HG02763 (cell line): ENCODE data around the gene ROMO1.
"Not testable (repeated sequence)": the region's sequence is repeated elsewhere in the genome, so short reads cannot be mapped to it uniquely, and the experiment has no call there.

Experiments used
- ATAC-seq: cut with Tn5 transposase; IDR thresholded peaks from one replicate; pipeline ENCODE4 v1.9.1; 2021; ENCODE audit warnings: mild to moderate bottlenecking, moderate library complexity; ENCODE audit not compliant: unreplicated experiment

The ROMO1 gene

DNA sequence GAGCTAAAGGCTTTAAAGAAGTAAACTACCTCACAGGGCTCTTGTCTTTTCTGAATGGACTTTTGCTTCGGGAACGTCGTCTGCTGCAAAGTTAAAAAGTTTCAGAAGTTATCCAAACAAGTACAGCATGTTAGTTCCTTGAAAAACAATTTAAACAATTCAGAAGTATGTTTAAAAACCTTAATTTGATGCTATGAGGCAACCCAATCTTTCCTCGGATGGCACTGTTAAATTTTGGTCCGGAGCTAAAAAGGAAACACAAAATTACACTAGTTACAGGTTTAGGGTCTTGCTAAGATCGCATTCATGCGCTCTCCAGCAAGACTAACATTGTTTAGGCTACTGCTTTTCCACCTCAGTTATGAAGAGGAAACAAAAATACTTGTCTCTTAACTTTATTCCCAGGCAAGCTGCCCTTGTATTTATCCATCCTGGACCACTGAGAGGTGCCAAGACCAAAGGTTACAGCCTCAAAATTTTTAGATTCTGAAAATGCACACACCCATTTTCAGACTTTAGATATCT, 30.1 kb downstream of the ROMO1 start:
- ATAC-seq: no peak

GRCh38 chr20:35729836-35730582, 30.8 kb downstream of the ROMO1 start:
- ATAC-seq: no peak

DNA sequence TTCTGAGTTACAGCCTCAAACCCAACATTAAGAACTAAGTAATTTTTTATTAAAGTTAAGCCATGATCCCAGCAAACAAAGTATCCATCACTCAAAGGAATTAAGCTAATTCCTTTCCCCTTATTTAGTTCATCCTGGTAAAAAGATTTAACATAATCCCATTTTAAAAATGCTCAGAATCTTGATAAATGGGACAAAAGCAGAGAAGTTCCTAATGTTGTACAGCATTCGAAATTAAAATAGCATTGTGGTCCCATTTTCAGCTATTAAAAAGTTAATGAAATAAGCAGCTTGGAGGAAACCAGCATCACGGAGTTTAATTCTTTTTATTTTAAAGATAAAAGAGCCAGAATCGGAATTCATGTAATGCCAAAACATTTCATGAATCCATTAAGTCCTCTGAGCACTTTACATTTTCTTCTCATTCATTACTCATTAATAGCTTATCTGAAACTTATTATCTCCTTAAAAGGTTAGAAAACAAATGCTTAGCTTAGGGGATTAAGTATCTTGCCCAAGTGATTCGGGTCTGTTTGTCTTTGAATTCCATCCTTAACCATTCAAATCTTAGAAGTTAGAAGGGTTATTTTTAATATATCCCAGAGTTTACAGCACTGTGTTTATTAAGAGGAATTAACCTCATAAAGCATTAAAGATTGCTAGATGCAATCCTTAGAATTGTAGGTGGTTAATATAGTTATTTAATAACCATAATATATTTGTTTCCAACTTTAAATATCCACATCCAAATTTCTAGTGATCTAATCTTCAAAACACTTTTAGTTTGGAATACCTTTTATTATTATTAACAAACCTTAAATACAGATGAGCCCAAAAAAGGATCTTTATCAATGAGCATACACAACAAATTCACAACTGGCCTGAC, 31.6 kb downstream of the ROMO1 start:
- ATAC-seq: no peak

DNA sequence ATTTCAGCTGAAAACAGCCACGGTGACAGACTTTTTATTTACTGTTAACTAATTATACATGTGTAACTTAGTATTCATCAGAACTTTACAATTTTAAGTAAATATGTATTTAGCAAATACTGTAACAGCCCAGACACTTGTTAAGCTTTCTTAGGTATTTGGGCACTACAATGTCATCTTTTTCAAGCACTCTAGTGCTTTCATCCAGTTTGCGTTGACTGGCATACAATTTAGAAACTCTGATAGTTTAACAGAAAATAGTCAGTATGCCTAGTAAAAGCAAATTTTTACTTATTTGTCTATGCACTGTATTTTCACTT, 32.2 kb downstream of the ROMO1 start:
- no peak for ATAC-seq

- ATAC-seq: no peak
These were observed 32.8 kb downstream of the ROMO1 start for GRCh38 chr20:35731862-35732643.

DNA sequence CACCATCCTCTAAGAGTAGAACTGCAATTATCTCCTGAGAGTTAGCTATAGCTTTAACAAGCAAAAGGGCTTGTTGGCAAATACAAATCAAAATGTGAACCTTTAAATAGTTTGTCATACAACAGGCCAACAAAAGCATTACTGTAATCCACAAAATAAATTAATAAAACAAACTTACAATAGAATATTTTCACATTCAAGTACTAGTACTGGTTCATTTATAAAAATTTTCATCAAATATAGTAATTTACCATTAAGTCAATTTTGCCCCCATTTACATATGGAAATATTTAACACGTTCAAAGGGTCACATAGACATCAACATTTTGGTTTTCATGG, 33.4 kb downstream of the ROMO1 start:
- no peak for ATAC-seq

- no peak for ATAC-seq
These were observed 35.2 kb downstream of the ROMO1 start for GRCh38 chr20:35734374-35734773.

DNA sequence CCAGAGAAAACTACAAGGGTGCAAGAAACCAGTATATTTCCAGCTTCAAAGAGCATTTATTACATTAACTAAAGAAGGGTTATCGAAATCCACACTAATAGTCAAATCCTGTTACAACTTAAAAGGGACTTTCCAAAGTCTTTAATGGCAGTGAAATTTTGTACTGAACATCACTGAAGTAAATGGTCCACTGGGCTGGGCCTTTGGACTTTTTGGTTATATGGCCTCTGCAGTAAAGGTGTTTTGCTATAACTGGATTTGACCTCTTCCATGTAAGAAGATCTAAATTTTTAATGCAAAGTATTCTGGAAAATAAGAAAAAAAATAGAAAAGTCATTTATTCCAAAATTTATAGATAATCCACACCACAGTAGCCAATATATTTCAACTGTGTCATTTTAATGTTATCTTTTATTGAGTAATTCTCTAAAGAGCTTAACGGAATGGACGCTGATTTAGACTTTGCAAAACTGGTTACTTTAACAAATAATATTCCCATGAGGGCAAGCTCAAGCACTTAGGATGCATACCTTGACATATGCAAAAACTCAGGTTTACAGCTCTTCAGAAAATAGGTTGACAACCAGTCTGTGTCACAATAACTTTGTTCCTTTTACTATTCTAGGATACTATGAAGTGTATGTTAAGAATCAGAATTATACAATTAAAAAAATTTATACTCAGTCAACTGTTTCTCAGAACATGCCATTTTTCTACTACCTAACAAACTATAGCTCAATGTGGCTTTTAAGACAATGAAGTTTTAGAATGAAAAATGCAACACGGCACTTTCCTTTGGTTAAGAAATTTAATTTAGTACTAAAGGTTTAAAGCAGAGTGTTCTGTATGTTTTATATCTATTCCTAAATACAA, 35.8 kb downstream of the ROMO1 start:
- no peak for ATAC-seq

DNA sequence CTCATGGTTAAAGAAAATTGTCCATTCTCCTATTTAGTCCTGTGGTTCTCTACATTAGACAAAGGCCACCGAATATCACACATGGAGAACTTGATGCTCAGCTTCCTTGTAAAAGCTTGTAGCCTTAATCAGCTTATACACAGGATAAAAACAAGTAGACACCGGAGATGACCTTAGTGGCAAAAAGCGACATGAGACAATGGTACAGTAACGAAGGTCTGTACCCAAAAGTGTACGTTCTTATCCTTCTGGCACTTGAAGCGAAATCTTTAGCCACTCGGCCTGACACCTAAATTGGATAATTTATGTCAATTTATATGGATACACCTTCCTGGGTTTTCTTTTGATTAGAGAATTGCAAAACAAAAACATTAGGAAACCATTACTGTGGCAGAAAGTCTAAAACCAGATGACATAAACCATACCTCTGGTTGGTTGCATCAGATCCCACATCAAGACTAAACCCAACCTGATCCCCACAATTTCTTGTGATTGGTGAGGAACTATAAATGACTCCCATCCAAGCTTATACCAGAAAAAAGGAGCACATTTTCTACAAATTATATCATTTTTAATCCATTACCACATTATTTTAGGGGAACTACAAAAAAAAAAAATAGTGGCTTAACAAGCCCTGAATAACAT, 36.7 kb downstream of the ROMO1 start:
- no peak for ATAC-seq

- no peak for ATAC-seq
These were observed 38.7 kb downstream of the ROMO1 start for GRCh38 chr20:35737865-35738333.

DNA sequence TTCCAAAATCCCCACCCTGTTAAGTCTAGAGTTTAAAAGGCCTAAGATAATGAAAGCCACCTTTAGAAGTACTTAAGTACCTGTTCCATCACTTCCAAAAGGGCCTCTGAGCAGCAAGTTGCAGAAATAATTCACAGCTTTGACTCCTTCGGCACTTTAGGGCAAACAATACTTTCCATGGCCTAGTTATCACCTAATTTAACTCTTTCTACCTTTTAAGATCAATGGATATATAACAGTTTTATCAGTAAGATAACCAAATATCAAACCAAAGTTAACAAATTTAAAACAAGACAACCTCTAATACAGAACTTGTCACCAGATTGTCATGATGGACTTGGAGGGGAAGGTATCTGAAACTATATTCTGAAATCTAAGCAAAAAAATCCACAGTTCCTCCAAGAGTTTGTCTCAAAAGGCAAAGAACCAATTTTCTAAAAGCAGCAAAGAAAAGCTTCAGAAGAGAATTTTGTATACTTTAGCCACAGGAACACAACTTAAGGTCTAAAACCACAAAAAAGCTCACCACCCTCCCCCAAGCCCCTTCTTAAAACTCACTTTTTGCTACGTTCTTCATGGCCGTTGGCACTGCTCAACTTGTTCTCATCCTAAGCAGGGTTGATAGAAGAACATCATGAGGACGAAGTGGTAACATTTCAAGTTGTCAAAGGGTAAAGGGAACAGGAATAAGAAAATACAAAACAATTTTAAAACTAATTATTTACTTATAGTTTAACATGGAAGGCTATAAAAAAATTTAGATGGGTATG, 39.4 kb downstream of the ROMO1 start:
- ATAC-seq: no peak

GRCh38 chr20:35739294-35740163, 40.3 kb downstream of the ROMO1 start:
- no peak for ATAC-seq

DNA sequence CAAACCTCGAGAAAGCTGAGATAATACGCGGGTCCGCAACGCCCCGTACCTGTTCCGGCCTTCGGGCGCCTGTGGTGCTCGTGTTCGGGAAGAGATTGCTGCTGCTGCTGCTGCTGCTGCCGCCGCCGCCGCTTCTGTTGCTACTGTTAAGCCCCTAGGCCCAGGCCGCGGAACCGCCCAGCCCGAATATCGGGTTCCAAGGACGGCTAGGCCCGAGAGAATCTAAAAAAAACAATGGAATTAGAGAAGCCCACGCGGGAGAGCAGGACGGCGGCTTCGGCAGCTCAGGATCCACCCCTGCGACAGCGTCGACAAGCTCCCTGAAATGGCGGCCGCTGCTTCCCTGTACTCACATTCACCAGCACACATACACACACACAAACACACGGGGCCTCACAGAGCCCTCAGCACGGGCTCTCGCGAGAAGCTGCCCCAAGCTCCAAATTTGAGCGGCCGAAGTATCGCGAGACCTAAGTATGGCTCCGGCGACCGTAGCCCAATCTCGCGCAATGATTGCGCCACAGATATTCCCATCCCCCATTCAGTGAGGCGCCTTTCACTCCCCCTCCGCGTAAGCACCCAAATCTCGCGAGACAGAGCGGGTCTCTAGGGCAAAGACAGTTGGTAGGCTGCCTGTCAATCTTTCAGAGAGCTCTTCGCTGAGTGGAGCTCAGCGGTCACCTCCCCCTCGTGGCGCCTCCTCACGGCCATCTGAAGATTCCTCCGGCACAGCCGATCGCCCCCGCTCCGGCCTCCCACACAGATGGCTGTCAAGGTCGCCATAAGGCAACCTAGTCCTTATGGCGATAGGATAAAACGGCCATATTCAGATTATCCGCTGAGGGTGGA, 42.9 kb downstream of the ROMO1 start, which contains the start of gene RBM39:
RBM39 (minus strand) TSS at position 369 of the 849 bp plus-strand sequence. CDS start 1,386 bp downstream, outside the sequence.
- ATAC-seq: peak; percentile 90

DNA sequence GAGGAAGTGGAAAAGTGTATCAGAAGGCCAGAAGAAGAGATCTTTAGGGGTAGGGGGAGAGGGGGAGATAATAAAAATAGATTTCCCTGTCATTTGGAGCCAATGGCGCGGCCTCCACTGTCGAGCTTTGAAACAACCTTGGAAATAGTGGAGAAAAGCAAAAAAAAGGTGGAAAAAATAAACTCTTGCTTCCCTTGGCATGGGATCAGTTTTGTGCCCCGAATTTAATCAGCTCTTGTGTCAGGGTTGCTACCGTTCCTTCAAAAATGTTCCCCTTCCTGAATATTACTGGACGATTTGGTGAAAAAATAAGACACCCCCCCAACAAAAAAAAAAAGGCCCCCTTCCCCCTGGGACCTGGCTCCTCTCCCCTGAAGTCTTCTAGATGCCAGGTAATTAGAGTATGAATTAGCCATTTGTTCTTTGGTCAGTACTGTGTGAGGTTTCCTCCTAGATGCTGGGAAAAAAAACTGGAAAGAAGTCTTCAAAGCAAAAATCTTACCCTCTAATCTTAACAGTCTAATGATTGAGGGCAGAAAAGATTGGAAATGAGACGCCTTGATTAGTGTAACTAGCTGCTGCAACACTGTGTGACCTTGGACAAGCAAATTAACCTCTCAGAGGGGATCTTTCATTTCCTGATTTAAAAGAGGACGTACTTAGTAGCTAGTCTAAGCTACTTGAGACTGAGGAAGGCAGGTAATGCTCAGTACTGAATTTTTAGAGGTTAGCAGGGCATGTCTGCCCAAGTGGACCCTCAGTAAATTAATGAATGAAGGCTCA, 43.7 kb downstream of the ROMO1 start:
- no peak for ATAC-seq

DNA sequence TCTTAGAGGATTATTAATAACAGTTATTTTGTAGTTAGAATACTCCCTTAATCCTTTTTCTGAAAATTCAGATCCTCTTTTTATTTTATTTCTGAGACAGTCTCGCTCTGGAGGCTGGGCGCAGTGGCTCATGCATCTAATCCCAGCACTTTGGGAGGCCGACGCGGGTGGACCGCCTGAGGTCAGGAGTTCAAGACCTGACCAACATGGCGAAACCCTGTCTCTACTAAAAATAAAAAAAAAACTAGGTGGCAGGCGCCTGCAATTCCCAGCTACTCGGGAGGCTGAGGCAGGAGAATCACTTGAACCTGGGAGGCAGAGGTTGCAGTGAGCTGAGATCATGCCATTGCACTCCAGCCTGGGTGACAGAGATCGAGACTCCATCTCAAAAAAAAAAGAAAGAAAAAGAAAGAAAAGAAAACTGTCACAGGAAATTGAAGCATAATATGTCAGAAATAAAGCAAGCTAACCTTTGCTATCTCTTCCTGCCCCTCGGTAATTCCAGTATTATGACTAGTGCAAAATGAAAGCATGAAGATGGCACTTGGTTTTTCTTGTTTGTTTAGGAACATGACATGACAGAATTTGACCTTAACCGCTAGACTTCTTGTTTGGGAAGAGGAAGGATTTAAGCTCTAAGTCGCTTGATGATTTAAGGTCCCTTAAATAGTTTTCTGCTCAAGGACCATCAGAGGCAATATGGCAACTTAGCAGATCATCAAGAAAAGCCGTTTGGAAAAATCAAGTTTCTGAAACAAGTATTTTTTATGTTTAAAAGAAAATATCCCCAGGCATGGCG, 44.7 kb downstream of the ROMO1 start:
- no peak for ATAC-seq

GRCh38 chr20:35744492-35744841, 45.3 kb downstream of the ROMO1 start:
- ATAC-seq: not testable (repeated sequence)
